BE2C (cell line): Measurements from ENCODE around the gene PSD2.
A peak's percentile ranks its signal among the peaks of the same experiment; 100 is the strongest.

Source experiments
- DNase-seq: peaks from one replicate; pipeline ENCODE4 v3.0.0-alpha.2; 2020
- H3K27me3 ChIP-seq: fragments of 250-450 bp; sonication (Bioruptor Pico); 2 replicates; pipeline ENCODE4 v1.5.1; 2020; ENCODE audit warnings: mild to moderate bottlenecking
- H3K36me3 ChIP-seq: fragments of 250-450 bp; sonication (Bioruptor Pico); 2 replicates; pipeline ENCODE4 v1.5.1; 2020; ENCODE audit warnings: mild to moderate bottlenecking
- H3K4me1 ChIP-seq: fragments of 250-450 bp; sonication (Bioruptor Pico); 2 replicates; pipeline ENCODE4 v1.5.1; 2020
- H3K4me3 ChIP-seq: 2 replicates; pipeline ENCODE4 v1.5.1; 2011; ENCODE audit warnings: low read depth, low read length
- H3K9me3 ChIP-seq: fragments of 250-450 bp; sonication (Bioruptor Pico); 2 replicates; pipeline ENCODE4 v1.5.1; 2020
- TF ChIP-seq, protein P1 (sequence below): IDR thresholded peaks from 2 replicates; pipeline ENCODE4 v1.5.1; 2012; ENCODE audit warnings: mild to moderate bottlenecking, low read depth, low read length

The PSD2 gene

DNA sequence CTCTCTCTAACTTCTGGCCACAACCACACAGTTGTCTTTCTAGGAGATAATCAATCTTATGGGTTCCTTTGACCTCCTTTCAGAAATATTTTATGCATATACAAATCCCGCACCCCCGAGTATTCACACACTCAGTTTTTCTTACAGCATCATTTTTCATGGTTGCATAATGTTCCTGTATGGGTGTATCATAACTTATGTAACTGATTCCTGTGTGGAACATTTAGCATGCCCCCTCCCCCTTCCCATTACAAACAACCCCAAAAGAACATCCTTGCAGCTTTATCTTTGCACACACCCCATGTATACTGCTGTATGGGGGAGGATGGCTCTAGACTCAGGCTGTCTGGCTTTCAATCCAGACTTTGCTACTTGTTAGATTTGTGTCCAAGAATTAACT, 93.8 kb downstream of the PSD2 start:
- no peak for DNase-seq
- Histone ChIP-seq H3K4me1 (peaks cover 13% of the 10 kb centered on the region), H3K27me3 (no peaks in the 10 kb centered on the region), H3K36me3 (no peaks in the 10 kb centered on the region), H3K9me3 (no peaks in the 10 kb centered on the region), H3K4me3 (no peak overlapping the region)
- TF ChIP-seq, protein P1, sequence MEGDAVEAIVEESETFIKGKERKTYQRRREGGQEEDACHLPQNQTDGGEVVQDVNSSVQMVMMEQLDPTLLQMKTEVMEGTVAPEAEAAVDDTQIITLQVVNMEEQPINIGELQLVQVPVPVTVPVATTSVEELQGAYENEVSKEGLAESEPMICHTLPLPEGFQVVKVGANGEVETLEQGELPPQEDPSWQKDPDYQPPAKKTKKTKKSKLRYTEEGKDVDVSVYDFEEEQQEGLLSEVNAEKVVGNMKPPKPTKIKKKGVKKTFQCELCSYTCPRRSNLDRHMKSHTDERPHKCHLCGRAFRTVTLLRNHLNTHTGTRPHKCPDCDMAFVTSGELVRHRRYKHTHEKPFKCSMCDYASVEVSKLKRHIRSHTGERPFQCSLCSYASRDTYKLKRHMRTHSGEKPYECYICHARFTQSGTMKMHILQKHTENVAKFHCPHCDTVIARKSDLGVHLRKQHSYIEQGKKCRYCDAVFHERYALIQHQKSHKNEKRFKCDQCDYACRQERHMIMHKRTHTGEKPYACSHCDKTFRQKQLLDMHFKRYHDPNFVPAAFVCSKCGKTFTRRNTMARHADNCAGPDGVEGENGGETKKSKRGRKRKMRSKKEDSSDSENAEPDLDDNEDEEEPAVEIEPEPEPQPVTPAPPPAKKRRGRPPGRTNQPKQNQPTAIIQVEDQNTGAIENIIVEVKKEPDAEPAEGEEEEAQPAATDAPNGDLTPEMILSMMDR: no peak

DNA sequence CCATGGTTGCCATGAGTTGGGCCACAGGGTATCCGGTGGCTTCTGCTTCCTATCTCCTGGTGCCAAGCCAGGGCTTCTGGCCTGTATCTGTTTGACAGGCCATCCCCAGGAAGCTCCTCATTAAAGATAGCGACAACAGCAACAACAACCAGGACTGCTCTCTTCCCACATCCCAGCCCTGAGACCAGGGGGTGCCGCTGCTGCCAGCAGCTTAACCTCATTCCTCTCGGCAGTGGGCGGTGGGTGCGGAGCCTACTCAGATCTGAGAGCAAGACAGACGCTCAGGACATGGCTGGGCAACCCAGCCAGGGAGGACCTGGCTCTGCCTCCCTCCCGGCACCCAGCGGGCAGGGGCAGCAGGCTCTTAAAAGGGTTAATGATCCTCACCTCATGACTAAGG, 98.3 kb downstream of the PSD2 start:
- Histone ChIP-seq H3K4me1 (peaks cover 32% of the 10 kb centered on the region), H3K27me3 (no peaks in the 10 kb centered on the region), H3K9me3 (no peaks in the 10 kb centered on the region), H3K36me3 (no peaks in the 10 kb centered on the region), H3K4me3 (no peak overlapping the region)
- TF ChIP-seq, protein P1: peak; percentile 34
- peak; percentile 91 for DNase-seq
